Measurements from ENCODE around the gene CRYAA.

Gene CRYAA

GRCh38 chr21:43193651-43194302, 25.0 kb downstream of the CRYAA start:
- H3K4me3 ChIP-seq (ENCODE audit: low read length): no peak overlapping the region
- no peak for TF ChIP-seq ZNF274 (IDR thresholded peaks at IDR 0.05; ENCODE audit: low read depth, low read length)

- no peak for TF ChIP-seq ZNF274 (IDR thresholded peaks at IDR 0.05; ENCODE audit: low read depth, low read length)
- no peak overlapping the region for H3K4me3 ChIP-seq (ENCODE audit: low read length)
These were observed 25.7 kb downstream of the CRYAA start for GRCh38 chr21:43194303-43195120.

- H3K4me3 ChIP-seq (ENCODE audit: low read length): no peak overlapping the region
- TF ChIP-seq ZNF274 (IDR thresholded peaks at IDR 0.05; ENCODE audit: low read depth, low read length): no peak
These were observed 26.6 kb downstream of the CRYAA start for GRCh38 chr21:43195121-43196021.

GRCh38 chr21:43196826-43197225, 28.0 kb downstream of the CRYAA start:
- H3K4me3 ChIP-seq (ENCODE audit: low read length): no peak overlapping the region
- TF ChIP-seq ZNF274 (IDR thresholded peaks at IDR 0.05; ENCODE audit: low read depth, low read length): no peak

GRCh38 chr21:43198376-43198775, 29.6 kb downstream of the CRYAA start:
- H3K4me3 ChIP-seq (ENCODE audit: low read length): no peak overlapping the region
- no peak for TF ChIP-seq ZNF274 (IDR thresholded peaks at IDR 0.05; ENCODE audit: low read depth, low read length)

- no peak for TF ChIP-seq ZNF274 (IDR thresholded peaks at IDR 0.05; ENCODE audit: low read depth, low read length)
- no peak overlapping the region for H3K4me3 ChIP-seq (ENCODE audit: low read length)
These were observed 32.7 kb downstream of the CRYAA start for GRCh38 chr21:43201491-43201890.

GRCh38 chr21:43203591-43203990, 34.8 kb downstream of the CRYAA start:
- H3K4me3 ChIP-seq (ENCODE audit: low read length): no peak overlapping the region
- no peak for TF ChIP-seq ZNF274 (IDR thresholded peaks at IDR 0.05; ENCODE audit: low read depth, low read length)

GRCh38 chr21:43204638-43205037, 35.8 kb downstream of the CRYAA start:
- no peak for TF ChIP-seq ZNF274 (IDR thresholded peaks at IDR 0.05; ENCODE audit: low read depth, low read length)
- H3K4me3 ChIP-seq (ENCODE audit: low read length): no peak overlapping the region

- no peak overlapping the region for H3K4me3 ChIP-seq (ENCODE audit: low read length)
- TF ChIP-seq ZNF274 (IDR thresholded peaks at IDR 0.05; ENCODE audit: low read depth, low read length): no peak
These were observed 37.6 kb downstream of the CRYAA start for GRCh38 chr21:43206231-43207042.

- no peak overlapping the region for H3K4me3 ChIP-seq (ENCODE audit: low read length)
- TF ChIP-seq ZNF274 (IDR thresholded peaks at IDR 0.05; ENCODE audit: low read depth, low read length): no peak
These were observed 38.2 kb downstream of the CRYAA start for GRCh38 chr21:43207043-43207315.

- no peak overlapping the region for H3K4me3 ChIP-seq (ENCODE audit: low read length)
- no peak for TF ChIP-seq ZNF274 (IDR thresholded peaks at IDR 0.05; ENCODE audit: low read depth, low read length)
These were observed 39.1 kb downstream of the CRYAA start for GRCh38 chr21:43207868-43208267.

- no peak overlapping the region for H3K4me3 ChIP-seq (ENCODE audit: low read length)
- no peak for TF ChIP-seq ZNF274 (IDR thresholded peaks at IDR 0.05; ENCODE audit: low read depth, low read length)
These were observed 39.9 kb downstream of the CRYAA start for GRCh38 chr21:43208561-43209332.

Data from GM08714 (cell line).